Measurements from ENCODE around the gene ZCCHC7.

The ZCCHC7 gene

GRCh38 chr9:37212435-37212834 lies 92.1 kb downstream of the ZCCHC7 start:
- DNase-seq: no peak

GRCh38 chr9:37215381-37215780 lies 95.0 kb downstream of the ZCCHC7 start:
- DNase-seq: no peak

- no peak for DNase-seq
These were observed 95.5 kb downstream of the ZCCHC7 start for GRCh38 chr9:37215830-37216229.

- no peak for DNase-seq
These were observed 96.8 kb downstream of the ZCCHC7 start for GRCh38 chr9:37217161-37217560.

GRCh38 chr9:37218800-37219425 lies 98.5 kb downstream of the ZCCHC7 start:
- DNase-seq: no peak

DNA sequence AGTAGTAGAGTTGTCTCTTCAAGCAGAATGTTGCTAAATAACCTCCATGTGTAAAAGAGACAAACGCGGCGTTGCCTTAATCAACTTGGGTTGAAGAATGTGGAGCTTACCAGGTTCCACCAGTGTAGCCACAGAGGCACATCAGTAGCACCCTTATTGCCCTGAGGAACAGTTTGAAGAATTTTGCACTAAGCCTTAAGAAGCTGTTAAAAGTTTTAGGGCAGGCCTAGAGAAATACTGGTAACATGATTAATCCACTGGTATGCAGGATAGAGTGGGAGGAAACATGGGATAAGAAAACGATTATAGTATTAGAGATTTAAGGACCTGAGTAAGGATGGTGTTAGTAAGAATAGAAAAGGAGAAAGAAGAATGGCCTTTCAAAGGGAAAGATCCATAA lies 100.6 kb downstream of the ZCCHC7 start:
- DNase-seq: no peak

DNA sequence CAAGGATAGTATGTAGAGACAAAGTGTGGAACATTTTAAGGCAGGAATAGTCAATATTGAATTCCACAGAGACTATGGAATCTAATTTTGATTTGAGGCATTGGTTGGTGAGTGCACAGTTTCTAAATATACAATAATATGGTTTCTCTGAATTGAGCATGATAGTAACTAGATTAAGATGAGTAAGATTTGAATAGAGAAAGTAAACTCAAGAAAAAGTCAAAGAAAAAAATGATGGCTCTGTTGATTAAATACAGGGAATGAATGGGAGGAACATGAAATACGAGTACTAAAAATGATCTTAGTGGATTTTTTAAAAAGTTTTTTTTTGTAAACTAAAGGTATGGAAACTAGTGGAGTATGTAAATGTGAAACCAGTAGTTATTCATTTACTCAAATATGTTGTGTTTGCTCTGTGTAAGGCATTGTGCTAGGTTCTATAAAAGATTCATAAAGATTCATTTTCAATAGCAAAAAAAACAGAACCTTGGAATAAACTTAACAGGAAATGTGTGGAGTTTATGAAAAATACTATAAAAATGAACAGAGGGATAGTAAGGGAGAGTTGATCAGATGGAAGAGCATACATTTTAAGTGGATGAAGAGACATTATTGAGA lies 101.2 kb downstream of the ZCCHC7 start:
- no peak for DNase-seq

GRCh38 chr9:37229455-37229854 lies 109.1 kb downstream of the ZCCHC7 start:
- no peak for DNase-seq

DNA sequence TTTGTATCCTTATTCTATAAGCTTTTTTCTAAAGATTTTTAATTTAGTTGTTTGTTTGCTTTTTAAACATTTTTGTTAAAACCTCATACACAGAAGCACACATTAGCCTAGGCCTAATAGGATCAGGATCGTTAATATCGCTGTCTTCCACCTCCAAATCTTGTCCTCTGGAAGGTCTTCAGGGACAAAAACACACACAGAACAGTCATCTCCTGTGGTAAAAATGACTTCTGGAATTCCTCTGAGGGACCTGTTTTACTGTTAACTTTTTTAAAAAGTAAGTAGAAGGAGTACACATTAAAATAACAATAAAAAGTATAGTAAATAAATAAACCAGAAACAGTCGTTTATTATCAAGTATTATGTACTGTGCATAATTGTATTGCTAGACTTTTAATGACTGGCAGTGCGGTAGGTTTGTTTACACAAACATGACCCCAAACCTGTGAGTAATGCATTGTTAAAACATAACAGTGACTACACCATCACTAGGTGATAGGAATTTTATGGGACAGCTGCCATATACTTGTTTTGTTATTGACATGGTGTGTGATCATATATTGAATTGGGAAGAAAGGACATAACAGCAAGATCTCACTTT lies 109.6 kb downstream of the ZCCHC7 start:
- no peak for DNase-seq

GRCh38 chr9:37236822-37237221 lies 116.4 kb downstream of the ZCCHC7 start:
- DNase-seq: no peak

DNA sequence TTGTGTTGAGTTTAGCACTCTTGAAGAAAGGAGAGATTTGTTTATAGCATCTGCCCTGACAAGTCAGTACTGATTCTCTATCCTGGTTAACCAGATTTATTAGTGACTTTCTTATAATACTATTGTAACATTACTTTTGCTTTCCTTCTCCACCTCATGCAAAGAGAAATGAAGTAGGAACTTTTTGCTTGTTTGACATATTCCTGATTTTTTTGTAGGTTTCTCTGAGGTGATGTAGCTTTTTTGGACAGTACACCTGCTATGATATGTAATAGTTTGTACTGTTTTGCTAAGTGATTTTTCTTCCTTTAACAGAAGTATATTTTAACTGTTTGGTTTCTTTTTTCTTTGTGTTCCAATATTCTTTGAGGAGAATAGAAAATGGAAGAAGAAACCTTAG lies 117.7 kb downstream of the ZCCHC7 start:
- no peak for DNase-seq

DNA sequence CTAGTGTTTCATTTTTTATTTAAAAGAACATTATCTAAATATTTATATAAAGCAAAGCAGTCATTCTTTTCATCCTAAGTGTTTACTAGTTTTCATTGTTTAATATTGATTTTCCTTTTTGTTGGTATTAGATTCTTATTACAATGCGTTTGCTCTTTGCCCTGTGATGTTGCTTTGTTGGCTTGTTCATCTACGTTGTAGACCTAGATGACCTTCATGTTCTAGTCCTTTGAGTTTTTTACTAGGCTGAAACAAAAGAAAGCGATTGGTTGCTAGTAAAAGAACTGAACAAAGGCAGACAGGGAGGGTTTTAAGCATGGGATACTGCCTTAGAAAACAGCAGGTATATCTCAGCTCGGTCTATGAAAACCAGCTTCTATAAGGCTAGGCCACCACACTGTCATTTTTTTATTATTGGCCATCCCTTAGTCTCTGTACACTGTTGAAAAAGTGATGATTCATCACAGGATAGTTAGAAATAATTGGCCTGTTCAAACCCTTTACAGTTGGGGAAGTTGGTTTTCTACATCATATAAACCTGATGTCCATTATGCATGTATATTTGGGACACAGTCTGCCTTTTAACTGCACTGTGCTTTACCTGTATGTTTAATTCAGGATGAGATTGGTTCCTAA lies 119.0 kb downstream of the ZCCHC7 start:
- DNase-seq: no peak

GRCh38 chr9:37239921-37240320 lies 119.5 kb downstream of the ZCCHC7 start:
- no peak for DNase-seq

DNA sequence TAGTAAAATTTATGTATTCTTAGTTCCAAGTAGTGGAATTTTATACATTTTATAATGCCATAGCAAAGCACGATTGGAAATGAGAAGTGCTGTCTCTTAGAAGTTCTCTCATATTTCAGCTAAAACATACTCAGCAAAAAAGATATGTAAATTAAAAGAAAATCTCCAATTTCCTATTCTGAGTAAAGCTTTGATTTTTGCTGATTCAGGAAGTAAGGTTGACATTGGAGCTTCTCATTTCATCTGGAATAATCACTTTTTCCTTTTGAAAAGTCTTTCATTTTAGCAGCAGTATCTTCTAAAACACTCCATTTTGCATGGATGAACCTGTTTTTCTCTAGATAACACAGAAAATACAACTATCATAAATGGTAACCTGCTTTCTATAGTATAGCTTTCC lies 121.0 kb downstream of the ZCCHC7 start:
- no peak for DNase-seq

GRCh38 chr9:37242089-37242488 lies 121.7 kb downstream of the ZCCHC7 start:
- no peak for DNase-seq

DNA sequence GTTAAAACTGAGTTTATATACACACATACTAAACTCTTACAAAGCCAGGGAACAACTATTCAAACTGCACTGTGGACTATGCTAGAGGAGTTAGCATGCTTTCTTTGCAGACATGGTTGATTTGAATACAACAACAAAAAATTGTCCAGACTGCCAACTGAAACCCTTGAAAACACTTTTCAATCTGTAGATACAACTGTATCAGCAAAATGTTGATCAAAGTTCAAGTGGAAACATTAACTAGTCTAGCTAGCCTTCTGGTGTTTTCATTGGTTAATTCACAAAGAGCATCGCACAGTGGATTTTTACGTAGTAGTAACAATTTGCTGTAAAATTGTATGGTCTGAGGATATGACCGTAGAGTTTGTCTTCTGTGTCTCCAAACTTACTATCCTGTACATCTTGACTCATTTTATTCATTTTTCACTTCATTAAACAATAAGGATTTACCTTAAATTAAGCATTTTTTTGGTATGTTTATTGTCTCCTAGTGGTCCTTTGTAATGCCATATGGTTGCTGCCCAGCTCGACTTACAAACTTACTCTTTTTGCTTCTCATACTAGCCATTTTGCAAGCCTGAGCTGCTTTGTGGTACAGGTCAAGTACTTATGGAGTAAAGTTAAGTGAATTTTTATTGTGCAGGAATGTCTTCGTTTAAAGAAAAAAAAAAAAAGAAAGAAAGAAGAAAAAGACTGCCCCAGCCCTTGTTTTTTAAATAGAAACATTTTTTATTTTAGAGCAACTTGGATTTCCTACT lies 123.4 kb downstream of the ZCCHC7 start:
- DNase-seq: no peak

DNA sequence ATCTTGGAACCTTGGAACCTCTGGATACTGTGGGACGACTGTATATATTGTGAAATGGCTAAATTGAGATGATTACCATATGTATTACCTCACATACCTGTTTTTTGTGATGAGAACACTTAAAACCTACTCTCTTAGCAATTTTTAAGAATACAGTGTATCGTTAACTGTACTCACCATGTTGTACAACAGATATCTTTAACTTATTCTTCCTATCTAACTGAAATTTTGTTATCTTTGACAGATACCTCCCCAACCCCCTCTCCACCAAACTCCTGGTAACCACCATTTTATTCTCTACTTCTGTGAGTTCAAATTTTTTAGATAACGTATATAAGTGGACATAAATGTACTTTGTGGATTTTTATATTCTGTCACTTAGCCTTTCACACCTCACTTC lies 126.5 kb downstream of the ZCCHC7 start:
- no peak for DNase-seq

DNA sequence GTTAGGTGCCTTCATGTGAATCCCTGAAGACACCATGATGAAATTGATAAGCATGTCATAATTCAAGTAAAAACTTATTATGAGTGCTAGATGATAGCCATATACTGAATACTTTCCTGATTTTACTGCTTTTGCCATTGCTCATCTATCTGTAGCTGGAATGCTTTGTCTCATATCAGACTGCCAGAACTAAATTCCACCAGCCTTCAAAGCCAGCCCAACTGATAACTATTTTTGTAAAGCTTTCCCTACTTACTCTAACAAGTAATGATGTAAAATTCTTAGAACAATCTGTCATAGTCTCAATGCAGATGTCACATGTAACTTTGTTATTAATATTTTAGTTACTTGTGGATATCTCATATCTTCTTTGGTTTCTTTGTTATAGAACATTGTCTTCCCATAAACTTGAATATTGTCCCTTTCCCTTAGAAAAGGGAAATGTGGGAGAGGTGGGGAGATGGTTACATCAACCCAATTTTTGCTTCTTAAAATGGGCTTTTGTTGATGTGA lies 128.3 kb downstream of the ZCCHC7 start:
- no peak for DNase-seq

GRCh38 chr9:37251452-37251851 lies 131.1 kb downstream of the ZCCHC7 start:
- DNase-seq: no peak

DNA sequence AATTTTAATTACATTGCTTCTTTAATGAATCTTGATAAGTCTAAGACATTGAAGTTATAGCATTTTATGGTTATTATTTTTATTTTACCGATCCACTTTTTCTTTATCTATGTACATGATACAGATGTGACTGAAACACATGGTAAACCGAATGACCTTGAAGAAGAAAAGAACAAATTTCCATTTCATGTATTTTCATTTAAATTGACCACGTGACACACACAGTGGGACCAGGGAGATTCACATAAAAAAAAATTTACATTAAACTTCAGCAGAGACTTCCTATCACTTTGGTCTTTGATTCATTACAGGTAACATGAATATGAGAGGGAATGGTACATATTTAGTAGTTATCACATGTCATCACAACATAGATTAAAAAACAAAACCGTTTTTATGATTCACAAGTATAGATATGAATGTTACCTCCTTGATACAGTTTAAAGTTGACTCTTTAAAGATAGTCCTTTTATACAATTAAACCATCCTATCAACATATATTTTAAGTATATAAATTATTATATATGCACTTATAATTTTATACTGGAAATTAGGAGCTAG lies 133.1 kb downstream of the ZCCHC7 start:
- DNase-seq: no peak

DNA sequence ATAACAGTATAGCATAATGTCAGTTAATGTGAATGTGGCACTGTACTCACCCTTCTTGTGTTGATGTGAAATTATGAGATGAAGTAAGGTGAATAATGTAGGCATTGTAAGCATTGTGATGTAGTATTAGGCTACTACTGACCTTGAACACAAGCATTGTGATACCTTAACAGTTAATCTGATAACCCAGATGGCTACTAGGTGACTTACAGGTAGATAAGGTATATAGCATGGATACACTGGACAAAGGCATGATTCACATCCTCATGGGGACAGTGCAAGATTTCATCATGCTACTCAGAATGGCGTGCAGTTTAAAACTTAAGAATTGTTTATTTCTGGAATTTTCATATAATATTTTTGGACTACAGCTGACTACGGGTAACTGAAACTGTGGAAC lies 134.8 kb downstream of the ZCCHC7 start:
- no peak for DNase-seq

DNA sequence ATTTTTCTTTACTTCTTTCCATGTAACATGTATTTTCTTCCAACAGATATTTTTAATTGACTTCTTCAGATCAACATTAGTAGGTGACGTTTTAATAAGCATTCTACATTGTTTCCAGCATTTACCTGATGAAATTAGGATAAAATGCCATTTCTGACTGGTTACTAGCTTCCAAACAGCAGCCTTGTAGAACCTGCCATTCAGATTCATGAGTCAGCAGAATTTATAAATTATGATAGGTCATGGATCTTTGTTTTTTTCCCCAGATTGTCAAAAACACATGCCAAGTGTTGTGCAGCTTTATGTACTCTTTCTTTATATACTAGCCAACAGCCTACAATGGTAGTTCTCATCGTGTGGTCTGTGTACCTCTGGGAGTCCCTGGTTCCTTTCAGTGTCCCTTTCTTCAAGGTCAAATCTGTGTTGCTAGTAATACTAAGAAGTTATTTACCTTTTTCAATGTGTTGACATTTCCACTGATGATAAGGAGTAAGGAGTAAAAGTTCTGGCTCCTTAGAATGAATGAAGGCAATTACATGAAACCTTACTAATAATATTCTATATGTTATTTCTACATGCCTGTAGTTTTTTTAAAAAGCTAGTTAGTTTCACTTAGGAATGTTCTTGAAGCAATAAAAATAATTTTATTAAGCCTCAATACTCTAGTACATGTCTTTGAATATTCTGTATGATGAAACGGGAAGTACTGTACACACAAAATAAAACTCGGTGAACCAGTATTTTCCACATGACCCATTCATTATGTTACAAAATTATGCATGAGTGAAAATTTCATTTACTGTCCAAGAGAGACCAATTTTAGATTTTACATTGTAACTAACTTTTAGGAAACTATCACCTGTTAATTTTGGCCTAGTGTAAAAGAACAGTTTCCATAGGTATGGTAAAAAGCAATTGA lies 135.8 kb downstream of the ZCCHC7 start:
- no peak for DNase-seq
